VCaP (cell line): ENCODE results near the gene CTF1.

ENCODE experiments used
- H3K27ac ChIP-seq: fragments of 450-650 bp; 2 replicates; pipeline ENCODE4 v1.5.1; 2017
- CTCF ChIP-seq: fragments of 450-650 bp; conservative IDR thresholded peaks from 2 replicates; pipeline ENCODE4 v1.5.1; 2017; ENCODE audit warnings: mild to moderate bottlenecking, moderate library complexity

CTF1 gene

GRCh38 chr16:30944352-30944751 lies 47.9 kb downstream of the CTF1 start:
- H3K27ac ChIP-seq: no peak overlapping the region
- no peak for TF ChIP-seq CTCF

GRCh38 chr16:30946671-30947540 lies 50.5 kb downstream of the CTF1 start:
- TF ChIP-seq CTCF: no peak
- H3K27ac ChIP-seq: no peak overlapping the region

DNA sequence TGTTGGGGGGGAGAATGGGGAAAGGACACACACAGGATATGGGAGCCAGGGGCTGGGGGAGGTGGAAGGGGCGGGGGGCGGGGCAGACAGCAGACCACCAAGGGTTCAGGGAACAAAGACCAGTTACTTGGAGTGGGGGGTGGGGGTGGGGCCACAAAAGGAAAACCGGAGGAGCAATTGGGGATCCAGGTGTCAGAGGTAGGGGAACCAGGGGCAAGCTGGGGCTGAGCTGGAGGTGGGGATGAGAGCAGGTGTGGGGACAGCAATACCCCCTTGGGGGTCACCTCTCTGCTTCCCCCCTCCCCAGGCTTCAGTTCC lies 51.1 kb downstream of the CTF1 start:
- H3K27ac ChIP-seq: no peak overlapping the region
- TF ChIP-seq CTCF: no peak

- peak overlapping the region; percentile 78 for H3K27ac ChIP-seq
Measured at GRCh38 chr16:30947859-30948666, 51.6 kb downstream of the CTF1 start.

DNA sequence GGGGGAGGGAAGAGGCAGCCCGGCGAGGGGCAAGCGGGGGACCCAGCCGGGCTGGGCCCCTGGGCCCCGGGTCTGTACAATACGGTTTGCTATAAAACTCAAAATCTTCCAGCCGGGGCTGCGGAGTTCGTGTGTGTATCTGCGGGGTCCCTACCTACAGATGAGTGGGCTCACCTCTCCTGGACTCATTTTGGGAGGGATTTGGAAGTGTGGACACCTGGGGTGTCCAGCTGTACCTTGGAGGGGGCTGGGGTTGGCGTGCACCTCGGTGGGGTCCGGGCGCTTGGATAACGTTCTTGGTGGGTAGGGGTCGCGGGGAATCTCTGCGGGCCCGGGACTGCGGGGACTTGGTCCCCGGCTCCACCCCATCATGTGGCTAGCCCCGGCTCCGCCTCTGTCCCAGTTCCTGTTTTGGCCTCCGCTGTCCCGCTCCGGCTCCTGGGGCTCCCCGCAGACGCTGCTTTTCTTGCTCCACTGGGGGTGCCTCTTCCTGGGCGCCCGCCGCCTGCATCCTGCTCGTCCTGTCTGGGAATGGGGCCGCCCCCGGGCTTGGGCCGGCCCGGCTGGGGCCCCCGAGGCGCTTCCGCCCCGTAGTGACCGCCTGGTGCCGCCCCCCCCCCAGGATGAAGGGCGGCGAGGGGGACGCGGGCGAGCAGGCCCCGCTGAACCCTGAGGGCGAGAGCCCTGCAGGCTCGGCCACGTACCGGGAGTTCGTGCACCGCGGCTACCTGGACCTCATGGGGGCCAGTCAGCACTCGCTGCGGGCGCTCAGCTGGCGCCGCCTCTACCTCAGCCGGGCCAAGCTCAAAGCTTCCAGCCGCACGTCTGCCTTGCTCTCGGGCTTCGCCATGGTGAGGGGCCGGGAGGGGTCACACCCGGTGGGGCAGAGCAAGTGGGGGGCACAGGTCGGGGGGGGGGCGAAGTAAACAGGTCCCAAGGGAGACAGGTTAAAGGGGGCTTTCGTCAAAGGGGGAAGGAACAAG lies 52.5 kb downstream of the CTF1 start, which contains the start of gene ORAI3:
TSS of gene ORAI3 (plus strand) at position 402 of the 983 bp plus-strand sequence. CDS start at position 624, 222 bp downstream.
- H3K27ac ChIP-seq: peak within 1 kb of the TSS; percentile 78
- TF ChIP-seq CTCF: no peak

More at GRCh38 chr16:30947859-30948666, 51.6 kb downstream of the CTF1 start:
- no peak for TF ChIP-seq CTCF

GRCh38 chr16:30949650-30950515 lies 53.5 kb downstream of the CTF1 start:
- peak overlapping the region; percentile 78 for H3K27ac ChIP-seq
- TF ChIP-seq CTCF: no peak
